GM10266 (cell line): ENCODE results near the gene SLC39A12.

Experiments
- DNase-seq: peaks from one replicate; pipeline ENCODE4 v3.0.0; 2012; ENCODE audit errors: extremely low spot score
- CTCF ChIP-seq: IDR thresholded peaks from 2 replicates; pipeline ENCODE4 v1.5.1; 2012; ENCODE audit warnings: mild to moderate bottlenecking, low read depth; ENCODE audit not compliant: control insufficient read depth, insufficient read depth; ENCODE audit errors: missing control alignments

Gene SLC39A12

DNA sequence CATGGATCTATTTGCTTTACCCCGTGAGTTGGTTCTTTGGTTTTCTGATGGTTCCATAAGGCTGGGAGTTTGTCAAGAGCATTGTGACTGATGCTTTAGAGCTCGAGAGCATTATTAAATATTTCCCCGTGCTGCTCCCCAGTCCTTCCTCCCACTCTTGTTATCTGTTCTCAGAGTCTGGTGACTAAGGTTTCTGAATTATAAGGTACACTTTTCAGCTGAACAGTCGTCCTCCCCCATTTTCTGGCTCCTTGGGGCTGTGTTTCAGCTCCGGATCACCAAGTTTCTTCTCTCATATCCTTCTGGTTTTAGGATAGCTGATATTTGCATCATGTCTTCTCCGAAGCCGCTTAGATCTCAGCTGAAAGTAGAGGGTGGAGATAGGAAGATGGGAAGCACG lies 130.7 kb downstream of the SLC39A12 start:
- TF ChIP-seq CTCF = no peak
- DNase-seq = no peak

GRCh38 chr10:18085855-18086254 lies 134.1 kb downstream of the SLC39A12 start:
- no peak for TF ChIP-seq CTCF
- no peak for DNase-seq

GRCh38 chr10:18086746-18087145 lies 135.0 kb downstream of the SLC39A12 start:
- no peak for TF ChIP-seq CTCF

GRCh38 chr10:18087355-18087754 lies 135.6 kb downstream of the SLC39A12 start:
- TF ChIP-seq CTCF = no peak
- no peak for DNase-seq

More at GRCh38 chr10:18086746-18087145, 135.0 kb downstream of the SLC39A12 start:
- no peak for DNase-seq
